ENCODE results near the gene UFC1. TPM values are rescaled to one million over a fixed set of nuclear protein-coding genes. Genes with fewer than 3 reads are reported as not detected.
A peak's percentile ranks its signal among the peaks of the same experiment; 100 is the strongest.

UFC1 gene
- total and polyA plus RNA-seq, 2 of the 13 experiments (the other 11 are each of a cell fraction or from before 2014, with no cell fraction given), result 72.8 to 85.2 TPM

DNA sequence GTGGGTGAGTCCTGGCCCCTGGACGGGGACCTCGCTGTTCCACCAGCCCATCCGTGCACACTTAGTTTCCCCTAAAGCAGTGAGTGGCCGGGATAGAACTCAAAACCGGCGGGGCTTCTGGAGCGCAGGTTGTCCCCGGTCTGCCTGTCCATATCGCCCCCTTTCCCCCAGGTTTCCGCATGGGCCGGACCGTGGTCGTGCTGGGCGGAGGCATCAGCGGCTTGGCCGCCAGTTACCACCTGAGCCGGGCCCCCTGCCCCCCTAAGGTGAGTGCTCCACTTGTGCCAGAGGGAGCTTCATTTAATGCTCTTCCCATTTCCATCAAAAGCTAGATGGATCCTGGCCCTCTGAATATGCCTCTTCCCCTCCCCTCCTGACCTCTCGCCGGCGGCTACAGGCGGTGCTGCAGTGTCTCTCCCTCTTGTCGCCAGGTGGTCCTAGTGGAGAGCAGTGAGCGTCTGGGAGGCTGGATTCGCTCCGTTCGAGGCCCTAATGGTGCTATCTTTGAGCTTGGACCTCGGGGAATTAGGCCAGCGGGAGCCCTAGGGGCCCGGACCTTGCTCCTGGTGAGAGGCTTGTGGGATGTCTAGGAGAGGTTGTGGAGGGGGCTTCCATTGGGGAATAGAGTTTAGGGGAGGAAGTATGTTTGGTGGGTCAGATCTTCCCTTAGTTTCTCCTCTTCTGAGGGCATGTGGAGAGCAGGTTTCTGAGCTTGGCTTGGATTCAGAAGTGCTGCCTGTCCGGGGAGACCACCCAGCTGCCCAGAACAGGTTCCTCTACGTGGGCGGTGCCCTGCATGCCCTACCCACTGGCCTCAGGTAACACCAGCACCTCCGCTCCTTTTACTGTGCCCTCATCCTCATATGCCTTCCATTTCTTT lies 13.1 kb downstream of the UFC1 start:
- intact Hi-C loops (cut with micrococcal nuclease; ENCODE audit: unreplicated experiment), result no loop called here
- H3K9me3 ChIP-seq (ENCODE audit: low read length), result no peaks in the 10 kb centered on the region
- peaks cover 16% of the 10 kb centered on the region for H3K4me1 ChIP-seq (ENCODE audit: insufficient read depth, low read length)
- peaks cover 13 to 42% of the 10 kb centered on the region in 2 experiments for H3K36me3 ChIP-seq (replicated peaks in 1 of 2; ENCODE audit: control insufficient read depth in 1 of 2, insufficient read depth in 2 of 2, low read length in 2 of 2)
- H2AFZ ChIP-seq (ENCODE audit: low read length), result peak overlapping the region; percentile 35
- WGBS (ENCODE audit: low lambda C conversion rate), result 12% methylated on average over 24 of the region's 33 CpGs
- peaks cover 2% of the 10 kb centered on the region for H3K79me2 ChIP-seq (ENCODE audit: insufficient read depth, low read length)
- BruUV-seq (replicated peaks), result no TSS peak
- DNase-seq (ENCODE audit: low spot score), result no peak
- no peaks in the 10 kb centered on the region for H4K20me1 ChIP-seq (ENCODE audit: insufficient read depth, low read length)
- ATAC-seq, result peak; percentile 70
- in situ Hi-C loops (cut with HindIII; ENCODE audit: extremely low pct_ligation_motif_present, low pct_unique_long_range_greater_than_20kb), result no loop called here
- H3K27me3 ChIP-seq (ENCODE audit: control insufficient read depth in 1 of 2, insufficient read depth in 2 of 2, low read length in 2 of 2), result no peaks in the 10 kb centered on the region
- H3K4me2 ChIP-seq (ENCODE audit: low read depth, low read length), result peak overlapping the region; percentile 84
- CTCF ChIA-PET (ENCODE audit: low intra/inter-chr PET ratio, low total read pairs), result interaction anchor here (1.7 kb wide), 1 partner anchor 11 kb away, joined by 4 read pairs; the partner anchor contains the start of gene B4GALT3
- POLR2A ChIA-PET, result interaction anchor here (0.9 to 2.9 kb wide), 13 partner anchors 10 to 153 kb away, joined by 3 to 30 read pairs (median 5); partner anchors contain the start of genes ADAMTS4, APOA2, B4GALT3 and DEDD
- peak overlapping the region; percentile 71 to 88 (median 74) for H3K4me3 ChIP-seq (replicated peaks in 1 of 3; ENCODE audit: insufficient read depth in 1 of 3, low read depth in 2 of 3, low read length in 3 of 3)
- peak overlapping the region; percentile 80 for H3K9ac ChIP-seq (ENCODE audit: insufficient read depth, low read depth, low read length)
- H3K27ac ChIP-seq (ENCODE audit: extremely low read length, insufficient read depth, low read length), result peak overlapping the region; percentile 62
- no peak for FAIRE-seq
- TF ChIP-seq, protein P1, sequence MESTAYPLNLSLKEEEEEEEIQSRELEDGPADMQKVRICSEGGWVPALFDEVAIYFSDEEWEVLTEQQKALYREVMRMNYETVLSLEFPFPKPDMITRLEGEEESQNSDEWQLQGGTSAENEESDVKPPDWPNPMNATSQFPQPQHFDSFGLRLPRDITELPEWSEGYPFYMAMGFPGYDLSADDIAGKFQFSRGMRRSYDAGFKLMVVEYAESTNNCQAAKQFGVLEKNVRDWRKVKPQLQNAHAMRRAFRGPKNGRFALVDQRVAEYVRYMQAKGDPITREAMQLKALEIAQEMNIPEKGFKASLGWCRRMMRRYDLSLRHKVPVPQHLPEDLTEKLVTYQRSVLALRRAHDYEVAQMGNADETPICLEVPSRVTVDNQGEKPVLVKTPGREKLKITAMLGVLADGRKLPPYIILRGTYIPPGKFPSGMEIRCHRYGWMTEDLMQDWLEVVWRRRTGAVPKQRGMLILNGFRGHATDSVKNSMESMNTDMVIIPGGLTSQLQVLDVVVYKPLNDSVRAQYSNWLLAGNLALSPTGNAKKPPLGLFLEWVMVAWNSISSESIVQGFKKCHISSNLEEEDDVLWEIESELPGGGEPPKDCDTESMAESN (CRISPR knock-in tag; conservative IDR thresholded peaks at IDR 0.05), result peak; percentile 12; the same call in 1 of the 2 replicates
- TF ChIP-seq, protein P2, sequence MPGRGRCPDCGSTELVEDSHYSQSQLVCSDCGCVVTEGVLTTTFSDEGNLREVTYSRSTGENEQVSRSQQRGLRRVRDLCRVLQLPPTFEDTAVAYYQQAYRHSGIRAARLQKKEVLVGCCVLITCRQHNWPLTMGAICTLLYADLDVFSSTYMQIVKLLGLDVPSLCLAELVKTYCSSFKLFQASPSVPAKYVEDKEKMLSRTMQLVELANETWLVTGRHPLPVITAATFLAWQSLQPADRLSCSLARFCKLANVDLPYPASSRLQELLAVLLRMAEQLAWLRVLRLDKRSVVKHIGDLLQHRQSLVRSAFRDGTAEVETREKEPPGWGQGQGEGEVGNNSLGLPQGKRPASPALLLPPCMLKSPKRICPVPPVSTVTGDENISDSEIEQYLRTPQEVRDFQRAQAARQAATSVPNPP (CRISPR knock-in tag; IDR thresholded peaks at IDR 0.05), result no peak
- TF ChIP-seq ZNF768 (CRISPR knock-in tag; IDR thresholded peaks at IDR 0.05), result 0 out of 2 replicates have a peak, but pooled peaks have one; percentile 0
- TF ChIP-seq, protein P3, sequence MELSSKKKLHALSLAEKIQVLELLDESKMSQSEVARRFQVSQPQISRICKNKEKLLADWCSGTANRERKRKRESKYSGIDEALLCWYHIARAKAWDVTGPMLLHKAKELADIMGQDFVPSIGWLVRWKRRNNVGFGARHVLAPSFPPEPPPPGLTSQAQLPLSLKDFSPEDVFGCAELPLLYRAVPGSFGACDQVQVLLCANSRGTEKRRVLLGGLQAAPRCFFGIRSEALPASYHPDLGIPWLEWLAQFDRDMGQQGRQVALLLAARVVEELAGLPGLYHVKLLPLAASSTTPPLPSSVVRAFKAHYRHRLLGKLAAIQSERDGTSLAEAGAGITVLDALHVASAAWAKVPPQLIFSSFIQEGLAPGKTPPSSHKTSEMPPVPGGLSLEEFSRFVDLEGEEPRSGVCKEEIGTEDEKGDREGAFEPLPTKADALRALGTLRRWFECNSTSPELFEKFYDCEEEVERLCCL (CRISPR knock-in tag; IDR thresholded peaks at IDR 0.05; ENCODE audit: borderline replicate concordance), result 0 out of 2 replicates have a peak, but pooled peaks have one; percentile 53
- TF ChIP-seq, protein P4, sequence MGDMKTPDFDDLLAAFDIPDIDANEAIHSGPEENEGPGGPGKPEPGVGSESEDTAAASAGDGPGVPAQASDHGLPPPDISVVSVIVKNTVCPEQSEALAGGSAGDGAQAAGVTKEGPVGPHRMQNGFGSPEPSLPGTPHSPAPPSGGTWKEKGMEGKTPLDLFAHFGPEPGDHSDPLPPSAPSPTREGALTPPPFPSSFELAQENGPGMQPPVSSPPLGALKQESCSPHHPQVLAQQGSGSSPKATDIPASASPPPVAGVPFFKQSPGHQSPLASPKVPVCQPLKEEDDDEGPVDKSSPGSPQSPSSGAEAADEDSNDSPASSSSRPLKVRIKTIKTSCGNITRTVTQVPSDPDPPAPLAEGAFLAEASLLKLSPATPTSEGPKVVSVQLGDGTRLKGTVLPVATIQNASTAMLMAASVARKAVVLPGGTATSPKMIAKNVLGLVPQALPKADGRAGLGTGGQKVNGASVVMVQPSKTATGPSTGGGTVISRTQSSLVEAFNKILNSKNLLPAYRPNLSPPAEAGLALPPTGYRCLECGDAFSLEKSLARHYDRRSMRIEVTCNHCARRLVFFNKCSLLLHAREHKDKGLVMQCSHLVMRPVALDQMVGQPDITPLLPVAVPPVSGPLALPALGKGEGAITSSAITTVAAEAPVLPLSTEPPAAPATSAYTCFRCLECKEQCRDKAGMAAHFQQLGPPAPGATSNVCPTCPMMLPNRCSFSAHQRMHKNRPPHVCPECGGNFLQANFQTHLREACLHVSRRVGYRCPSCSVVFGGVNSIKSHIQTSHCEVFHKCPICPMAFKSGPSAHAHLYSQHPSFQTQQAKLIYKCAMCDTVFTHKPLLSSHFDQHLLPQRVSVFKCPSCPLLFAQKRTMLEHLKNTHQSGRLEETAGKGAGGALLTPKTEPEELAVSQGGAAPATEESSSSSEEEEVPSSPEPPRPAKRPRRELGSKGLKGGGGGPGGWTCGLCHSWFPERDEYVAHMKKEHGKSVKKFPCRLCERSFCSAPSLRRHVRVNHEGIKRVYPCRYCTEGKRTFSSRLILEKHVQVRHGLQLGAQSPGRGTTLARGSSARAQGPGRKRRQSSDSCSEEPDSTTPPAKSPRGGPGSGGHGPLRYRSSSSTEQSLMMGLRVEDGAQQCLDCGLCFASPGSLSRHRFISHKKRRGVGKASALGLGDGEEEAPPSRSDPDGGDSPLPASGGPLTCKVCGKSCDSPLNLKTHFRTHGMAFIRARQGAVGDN (CRISPR knock-in tag; IDR thresholded peaks at IDR 0.05), result peak; percentile 50
- 0 out of 2 replicates have a peak, but pooled peaks have one; percentile 20 for TF ChIP-seq NFKB2 (CRISPR knock-in tag; IDR thresholded peaks at IDR 0.05; ENCODE audit: borderline replicate concordance)
- no peak for TF ChIP-seq NCOA1 (CRISPR knock-in tag; IDR thresholded peaks at IDR 0.05)
- 0 out of 2 replicates have a peak, but pooled peaks have one; percentile 11 for TF ChIP-seq HES4 (CRISPR knock-in tag; IDR thresholded peaks at IDR 0.05; ENCODE audit: borderline replicate concordance)
- TF ChIP-seq, protein P5, sequence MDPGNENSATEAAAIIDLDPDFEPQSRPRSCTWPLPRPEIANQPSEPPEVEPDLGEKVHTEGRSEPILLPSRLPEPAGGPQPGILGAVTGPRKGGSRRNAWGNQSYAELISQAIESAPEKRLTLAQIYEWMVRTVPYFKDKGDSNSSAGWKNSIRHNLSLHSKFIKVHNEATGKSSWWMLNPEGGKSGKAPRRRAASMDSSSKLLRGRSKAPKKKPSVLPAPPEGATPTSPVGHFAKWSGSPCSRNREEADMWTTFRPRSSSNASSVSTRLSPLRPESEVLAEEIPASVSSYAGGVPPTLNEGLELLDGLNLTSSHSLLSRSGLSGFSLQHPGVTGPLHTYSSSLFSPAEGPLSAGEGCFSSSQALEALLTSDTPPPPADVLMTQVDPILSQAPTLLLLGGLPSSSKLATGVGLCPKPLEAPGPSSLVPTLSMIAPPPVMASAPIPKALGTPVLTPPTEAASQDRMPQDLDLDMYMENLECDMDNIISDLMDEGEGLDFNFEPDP (CRISPR knock-in tag; conservative IDR thresholded peaks at IDR 0.05), result 0 out of 2 replicates have a peak, but pooled peaks have one; percentile 17
- peak; percentile 44 for TF ChIP-seq RBM39 (IDR thresholded peaks at IDR 0.05; ENCODE audit: low read depth, low read length, poor library complexity, severe bottlenecking)

Data from HepG2 (cell line).